GM12878 (cell line): Measurements from ENCODE around the gene PRMT5. TPM values are rescaled to one million over a fixed set of nuclear protein-coding genes. Genes with fewer than 3 reads are reported as not detected.
A peak's percentile ranks its signal among the peaks of the same experiment; 100 is the strongest.

Experiments
- BRCA1 ChIP-seq: IDR thresholded peaks from 2 replicates; pipeline ENCODE4 v1.6.1; 2011; ENCODE audit warnings: low read depth, low read length, improper control_type of control experiment
- CTCF ChIP-seq, 3 experiments: IDR thresholded peaks in 2 of 3; conservative IDR thresholded peaks in 1 of 3; 2 replicates each; pipeline ENCODE4 v1.5.1; 2011; ENCODE audit warnings: low read depth in 3 of 3, low read length in 3 of 3, mild to moderate bottlenecking in 3 of 3, control low read depth in 2 of 3, moderate library complexity in 2 of 3, inconsistent platforms in 1 of 3, mixed read lengths in 1 of 3; ENCODE audit not compliant: control insufficient read depth in 2 of 3, insufficient read depth in 1 of 3; ENCODE audit errors: extremely low read depth in 1 of 3
- E2F4 ChIP-seq: IDR thresholded peaks from 2 replicates; pipeline ENCODE4 v1.6.1; 2012; ENCODE audit warnings: low read depth, low read length, improper control_type of control experiment
- IRF4 ChIP-seq: IDR thresholded peaks from 2 replicates; pipeline ENCODE4 v1.6.1; 2011; ENCODE audit warnings: low read depth, low read length
- KDM1A ChIP-seq: fragments of 200-600 bp; sonication (generic); IDR thresholded peaks from 2 replicates; pipeline ENCODE4 v1.6.1; 2016; ENCODE audit warnings: borderline replicate concordance
- NBN ChIP-seq: fragments of 450-650 bp; IDR thresholded peaks from 2 replicates; pipeline ENCODE4 v1.6.1; 2016
- NFXL1 ChIP-seq: fragments of 450-650 bp; IDR thresholded peaks from 2 replicates; pipeline ENCODE4 v1.6.1; 2017; ENCODE audit warnings: antibody characterized with exemption, mild to moderate bottlenecking, borderline replicate concordance
- POLR2AphosphoS5 ChIP-seq: IDR thresholded peaks from 2 replicates; pipeline ENCODE4 v1.6.1; 2011; ENCODE audit warnings: mild to moderate bottlenecking, low read length, inconsistent platforms
- RCOR1 ChIP-seq: conservative IDR thresholded peaks from 2 replicates; pipeline ENCODE4 v1.6.1; 2012; ENCODE audit warnings: low read depth, low read length, improper control_type of control experiment
- SRF ChIP-seq, 2 experiments: IDR thresholded peaks; 2 replicates each; pipeline ENCODE4 v1.6.1; 2011; ENCODE audit warnings: low read depth in 2 of 2, low read length in 2 of 2, mild to moderate bottlenecking in 1 of 2, moderate library complexity in 1 of 2
- WRNIP1 ChIP-seq: IDR thresholded peaks from 2 replicates; pipeline ENCODE4 v1.6.1; 2011; ENCODE audit warnings: low read depth, low read length, improper control_type of control experiment, borderline replicate concordance
- polyA plus RNA-seq, 11 experiments: library from polyadenylated mRNA; depleted of rRNA in 4 of 11; unstranded in 6 of 11; stranded (reverse) in 5 of 11; fragments of >200 nt; fragmentation: Nextera tagmentation in 4 of 11; fragmentation: Illumina TruSeq in 1 of 11; extraction: Ambion mirVana in 4 of 11; extraction: Trizol in 1 of 11; gene quantifications; 1 replicate in 1 of 11; 2 replicates in 10 of 11; pipeline versions ENCODE4 v1.2.1 to v1.2.3, GENCODE V29; 2011 to 2016; ENCODE audit warnings: inconsistent platforms in 2 of 11, missing spikeins in 2 of 11, low read depth in 1 of 11
- total RNA-seq, 4 experiments: library from RNA; depleted of rRNA in 3 of 4; stranded (reverse); fragments of >200 nt in 3 of 4; fragmentation: Illumina TruSeq in 1 of 4; extraction: Trizol in 1 of 4; gene quantifications; 2 replicates each; pipeline versions ENCODE4 v1.2.1 to v1.2.3, GENCODE V29; 2013 to 2021
- TF ChIP-seq, protein P1 (sequence below): fragments of 450-650 bp; conservative IDR thresholded peaks from 2 replicates; pipeline ENCODE4 v1.6.1; 2017; ENCODE audit warnings: mild to moderate bottlenecking, moderate library complexity
- TF ChIP-seq, protein P2 (sequence below): fragments of 450-650 bp; IDR thresholded peaks from 2 replicates; pipeline ENCODE4 v1.6.1; 2017; ENCODE audit warnings: mild to moderate bottlenecking, moderate library complexity
- TF ChIP-seq, protein P3 (sequence below): fragments of 150-350 bp; IDR thresholded peaks from 2 replicates; pipeline ENCODE4 v1.6.1; 2016; ENCODE audit warnings: low read depth, low read length
- TF ChIP-seq, protein P4 (sequence below): fragments of 450-650 bp; IDR thresholded peaks from 2 replicates; pipeline ENCODE4 v1.6.1; 2016; ENCODE audit warnings: mild to moderate bottlenecking

Gene PRMT5
- total and polyA plus RNA-seq, 10 of the 15 experiments (the other 5 are each of a cell fraction or from before 2014, with no cell fraction given) = 54.3 to 221 (median 111) TPM

DNA sequence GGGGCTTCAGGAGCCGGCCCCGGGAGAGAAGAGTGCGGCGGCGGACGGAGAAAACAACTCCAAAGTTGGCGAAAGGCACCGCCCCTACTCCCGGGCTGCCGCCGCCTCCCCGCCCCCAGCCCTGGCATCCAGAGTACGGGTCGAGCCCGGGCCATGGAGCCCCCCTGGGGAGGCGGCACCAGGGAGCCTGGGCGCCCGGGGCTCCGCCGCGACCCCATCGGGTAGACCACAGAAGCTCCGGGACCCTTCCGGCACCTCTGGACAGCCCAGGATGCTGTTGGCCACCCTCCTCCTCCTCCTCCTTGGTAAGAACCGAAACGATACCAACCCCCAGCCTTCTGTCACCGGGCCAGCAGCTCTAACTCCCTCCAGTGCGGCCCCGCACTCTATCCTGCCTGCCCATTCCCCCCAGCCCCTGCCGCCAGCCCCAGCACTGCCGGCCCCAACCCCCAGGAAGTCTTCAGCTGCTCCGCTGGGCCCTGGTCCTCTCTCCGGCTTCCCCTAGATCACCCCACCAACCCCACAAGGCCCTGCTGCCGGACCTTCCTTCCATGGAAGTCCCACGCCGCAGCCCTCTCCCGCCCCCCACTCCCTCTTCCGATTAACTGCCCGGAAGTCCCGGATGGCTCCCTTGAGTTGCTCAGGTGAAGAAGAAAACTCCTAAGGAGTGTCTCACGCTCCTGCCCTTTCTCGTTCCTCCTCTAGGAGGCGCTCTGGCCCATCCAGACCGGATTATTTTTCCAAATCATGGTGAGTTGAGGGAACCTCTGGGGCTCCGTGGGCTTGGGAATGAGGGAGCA lies 56.9 kb downstream of the PRMT5 start (continued):
- TF ChIP-seq, protein P1, sequence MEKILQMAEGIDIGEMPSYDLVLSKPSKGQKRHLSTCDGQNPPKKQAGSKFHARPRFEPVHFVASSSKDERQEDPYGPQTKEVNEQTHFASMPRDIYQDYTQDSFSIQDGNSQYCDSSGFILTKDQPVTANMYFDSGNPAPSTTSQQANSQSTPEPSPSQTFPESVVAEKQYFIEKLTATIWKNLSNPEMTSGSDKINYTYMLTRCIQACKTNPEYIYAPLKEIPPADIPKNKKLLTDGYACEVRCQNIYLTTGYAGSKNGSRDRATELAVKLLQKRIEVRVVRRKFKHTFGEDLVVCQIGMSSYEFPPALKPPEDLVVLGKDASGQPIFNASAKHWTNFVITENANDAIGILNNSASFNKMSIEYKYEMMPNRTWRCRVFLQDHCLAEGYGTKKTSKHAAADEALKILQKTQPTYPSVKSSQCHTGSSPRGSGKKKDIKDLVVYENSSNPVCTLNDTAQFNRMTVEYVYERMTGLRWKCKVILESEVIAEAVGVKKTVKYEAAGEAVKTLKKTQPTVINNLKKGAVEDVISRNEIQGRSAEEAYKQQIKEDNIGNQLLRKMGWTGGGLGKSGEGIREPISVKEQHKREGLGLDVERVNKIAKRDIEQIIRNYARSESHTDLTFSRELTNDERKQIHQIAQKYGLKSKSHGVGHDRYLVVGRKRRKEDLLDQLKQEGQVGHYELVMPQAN = no peak; the same call in 1 of the 2 replicates
- TF ChIP-seq CTCF (IDR thresholded peaks at IDR 0.05 in 2 of 3, conservative IDR thresholded peaks at IDR 0.05 in 1 of 3; ENCODE audit: control insufficient read depth in 2 of 3, extremely low read depth in 1 of 3, insufficient read depth in 1 of 3, low read depth in 3 of 3, low read length in 3 of 3) = peak; percentile 95 to 98 (median 95)
- no peak for TF ChIP-seq NFXL1
- TF ChIP-seq, protein P2, sequence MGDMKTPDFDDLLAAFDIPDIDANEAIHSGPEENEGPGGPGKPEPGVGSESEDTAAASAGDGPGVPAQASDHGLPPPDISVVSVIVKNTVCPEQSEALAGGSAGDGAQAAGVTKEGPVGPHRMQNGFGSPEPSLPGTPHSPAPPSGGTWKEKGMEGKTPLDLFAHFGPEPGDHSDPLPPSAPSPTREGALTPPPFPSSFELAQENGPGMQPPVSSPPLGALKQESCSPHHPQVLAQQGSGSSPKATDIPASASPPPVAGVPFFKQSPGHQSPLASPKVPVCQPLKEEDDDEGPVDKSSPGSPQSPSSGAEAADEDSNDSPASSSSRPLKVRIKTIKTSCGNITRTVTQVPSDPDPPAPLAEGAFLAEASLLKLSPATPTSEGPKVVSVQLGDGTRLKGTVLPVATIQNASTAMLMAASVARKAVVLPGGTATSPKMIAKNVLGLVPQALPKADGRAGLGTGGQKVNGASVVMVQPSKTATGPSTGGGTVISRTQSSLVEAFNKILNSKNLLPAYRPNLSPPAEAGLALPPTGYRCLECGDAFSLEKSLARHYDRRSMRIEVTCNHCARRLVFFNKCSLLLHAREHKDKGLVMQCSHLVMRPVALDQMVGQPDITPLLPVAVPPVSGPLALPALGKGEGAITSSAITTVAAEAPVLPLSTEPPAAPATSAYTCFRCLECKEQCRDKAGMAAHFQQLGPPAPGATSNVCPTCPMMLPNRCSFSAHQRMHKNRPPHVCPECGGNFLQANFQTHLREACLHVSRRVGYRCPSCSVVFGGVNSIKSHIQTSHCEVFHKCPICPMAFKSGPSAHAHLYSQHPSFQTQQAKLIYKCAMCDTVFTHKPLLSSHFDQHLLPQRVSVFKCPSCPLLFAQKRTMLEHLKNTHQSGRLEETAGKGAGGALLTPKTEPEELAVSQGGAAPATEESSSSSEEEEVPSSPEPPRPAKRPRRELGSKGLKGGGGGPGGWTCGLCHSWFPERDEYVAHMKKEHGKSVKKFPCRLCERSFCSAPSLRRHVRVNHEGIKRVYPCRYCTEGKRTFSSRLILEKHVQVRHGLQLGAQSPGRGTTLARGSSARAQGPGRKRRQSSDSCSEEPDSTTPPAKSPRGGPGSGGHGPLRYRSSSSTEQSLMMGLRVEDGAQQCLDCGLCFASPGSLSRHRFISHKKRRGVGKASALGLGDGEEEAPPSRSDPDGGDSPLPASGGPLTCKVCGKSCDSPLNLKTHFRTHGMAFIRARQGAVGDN = no peak
- TF ChIP-seq NBN = 0 out of 2 replicates have a peak, but pooled peaks have one; percentile 19
- no peak for TF ChIP-seq POLR2AphosphoS5
- TF ChIP-seq BRCA1 = no peak
- no peak for TF ChIP-seq E2F4
- TF ChIP-seq, protein P3, sequence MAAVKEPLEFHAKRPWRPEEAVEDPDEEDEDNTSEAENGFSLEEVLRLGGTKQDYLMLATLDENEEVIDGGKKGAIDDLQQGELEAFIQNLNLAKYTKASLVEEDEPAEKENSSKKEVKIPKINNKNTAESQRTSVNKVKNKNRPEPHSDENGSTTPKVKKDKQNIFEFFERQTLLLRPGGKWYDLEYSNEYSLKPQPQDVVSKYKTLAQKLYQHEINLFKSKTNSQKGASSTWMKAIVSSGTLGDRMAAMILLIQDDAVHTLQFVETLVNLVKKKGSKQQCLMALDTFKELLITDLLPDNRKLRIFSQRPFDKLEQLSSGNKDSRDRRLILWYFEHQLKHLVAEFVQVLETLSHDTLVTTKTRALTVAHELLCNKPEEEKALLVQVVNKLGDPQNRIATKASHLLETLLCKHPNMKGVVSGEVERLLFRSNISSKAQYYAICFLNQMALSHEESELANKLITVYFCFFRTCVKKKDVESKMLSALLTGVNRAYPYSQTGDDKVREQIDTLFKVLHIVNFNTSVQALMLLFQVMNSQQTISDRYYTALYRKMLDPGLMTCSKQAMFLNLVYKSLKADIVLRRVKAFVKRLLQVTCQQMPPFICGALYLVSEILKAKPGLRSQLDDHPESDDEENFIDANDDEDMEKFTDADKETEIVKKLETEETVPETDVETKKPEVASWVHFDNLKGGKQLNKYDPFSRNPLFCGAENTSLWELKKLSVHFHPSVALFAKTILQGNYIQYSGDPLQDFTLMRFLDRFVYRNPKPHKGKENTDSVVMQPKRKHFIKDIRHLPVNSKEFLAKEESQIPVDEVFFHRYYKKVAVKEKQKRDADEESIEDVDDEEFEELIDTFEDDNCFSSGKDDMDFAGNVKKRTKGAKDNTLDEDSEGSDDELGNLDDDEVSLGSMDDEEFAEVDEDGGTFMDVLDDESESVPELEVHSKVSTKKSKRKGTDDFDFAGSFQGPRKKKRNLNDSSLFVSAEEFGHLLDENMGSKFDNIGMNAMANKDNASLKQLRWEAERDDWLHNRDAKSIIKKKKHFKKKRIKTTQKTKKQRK = no peak
- TF ChIP-seq KDM1A = no peak
- no peak for TF ChIP-seq IRF4
- TF ChIP-seq, protein P4, sequence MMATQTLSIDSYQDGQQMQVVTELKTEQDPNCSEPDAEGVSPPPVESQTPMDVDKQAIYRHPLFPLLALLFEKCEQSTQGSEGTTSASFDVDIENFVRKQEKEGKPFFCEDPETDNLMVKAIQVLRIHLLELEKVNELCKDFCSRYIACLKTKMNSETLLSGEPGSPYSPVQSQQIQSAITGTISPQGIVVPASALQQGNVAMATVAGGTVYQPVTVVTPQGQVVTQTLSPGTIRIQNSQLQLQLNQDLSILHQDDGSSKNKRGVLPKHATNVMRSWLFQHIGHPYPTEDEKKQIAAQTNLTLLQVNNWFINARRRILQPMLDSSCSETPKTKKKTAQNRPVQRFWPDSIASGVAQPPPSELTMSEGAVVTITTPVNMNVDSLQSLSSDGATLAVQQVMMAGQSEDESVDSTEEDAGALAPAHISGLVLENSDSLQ = no peak
- TF ChIP-seq SRF (IDR thresholded peaks at IDR 0.05; ENCODE audit: low read depth in 2 of 2, low read length in 2 of 2) = no peak
- TF ChIP-seq WRNIP1 = no peak
- TF ChIP-seq RCOR1 = no peak
